Naive thymus-derived CD8-positive, alpha-beta T cell (primary cell): Measurements from ENCODE around the gene ANXA6. TPM values are rescaled to one million over a fixed set of nuclear protein-coding genes. Genes with fewer than 3 reads are reported as not detected.

Experiments used
- ATAC-seq, 2 donors: fragments of 150-1000 bp; cut with Tn5 transposase in 1 of 2; sonication (Bioruptor Pico), chemical (Tn5 transposase) in 1 of 2; 1 replicate in 1 of 2; 2 replicates in 1 of 2; pipeline ENCODE4 v1.10.0; 2021; ENCODE audit warnings: mild to moderate bottlenecking in 2 of 2, moderate library complexity in 2 of 2
- POLR2A ChIA-PET: fragments of 350-600 bp; sonication (Branson Sonifier 250); formaldehyde crosslinking; loops from one replicate; lab custom pipeline; 2021; ENCODE audit warnings: antibody characterized with exemption; lab: Charles Lee
- DNase-seq, 10 donors: peaks; one replicate each; pipeline versions ENCODE4 v3.0.0 to v3.0.0-alpha.2; 2020 to 2022
- H3K27ac Mint-ChIP-seq, 10 donors: one replicate each; pipeline ENCODE4 v1.8.0; 2020 to 2022; ENCODE audit warnings: mild to moderate bottlenecking in 10 of 10, mixed read lengths in 10 of 10, moderate library complexity in 4 of 10, inconsistent platforms in 1 of 10
- H3K27me3 Mint-ChIP-seq, 5 donors: one replicate each; pipeline ENCODE4 v1.8.0; 2021 to 2022; ENCODE audit warnings: mixed read lengths in 5 of 5
- H3K36me3 Mint-ChIP-seq, 3 donors: one replicate each; pipeline ENCODE4 v1.8.0; 2020 to 2022; ENCODE audit warnings: mixed read lengths in 3 of 3, mild to moderate bottlenecking in 2 of 3, inconsistent platforms in 1 of 3
- H3K4me1 Mint-ChIP-seq, 4 donors: one replicate each; pipeline ENCODE4 v1.8.0; 2021 to 2022; ENCODE audit warnings: mixed read lengths in 4 of 4
- H3K4me3 Mint-ChIP-seq, 10 donors: one replicate each; pipeline ENCODE4 v1.8.0; 2020 to 2022; ENCODE audit warnings: mild to moderate bottlenecking in 10 of 10, mixed read lengths in 10 of 10, moderate library complexity in 6 of 10, inconsistent platforms in 1 of 10
- H3K9me3 Mint-ChIP-seq, 9 donors: one replicate each; pipeline ENCODE4 v1.8.0; 2020 to 2022; ENCODE audit warnings: mixed read lengths in 9 of 9, mild to moderate bottlenecking in 3 of 9, inconsistent platforms in 1 of 9, moderate library complexity in 1 of 9
- polyA plus RNA-seq, 3 donors: library from polyadenylated mRNA; unstranded; fragments of 300-500 nt; fragmentation: Illumina TruSeq; gene quantifications; one replicate each; pipeline ENCODE4 v1.2.3, GENCODE V29; 2021
- total RNA-seq, 8 experiments: library from RNA in 2 of 8; stranded (reverse) in 2 of 8; gene quantifications; one replicate each; pipeline ENCODE4 v1.2.3 and lab custom pipeline; 2021 to 2026

ANXA6 gene
- total and polyA plus RNA-seq, 5 experiments from 2014 or later, result 242 to 359 (median 318) TPM

- Mint-ChIP-seq H3K27me3 (no peaks in the 10 kb centered on the region), H3K36me3 (peaks cover 0 to 95% (median 35%) of the 10 kb centered on the region in 3 donors), H3K4me3 (no peak overlapping the region), H3K9me3 (no peaks in the 10 kb centered on the region), H3K27ac (peak overlapping the region in 6 of 10 donors; percentile 1 to 78 (median 51)), H3K4me1 (peaks cover 0 to 6% (median 3%) of the 10 kb centered on the region in 4 donors)
- DNase-seq (no peak), ATAC-seq (no peak)
- POLR2A ChIA-PET, result interaction anchor here (3.3 kb wide), 1 partner anchor 27 kb away, joined by 12 read pairs; the partner anchor contains the start of gene TNIP1
These were observed 49.6 kb downstream of the ANXA6 start for GRCh38 chr5:151107738-151108520.

DNA sequence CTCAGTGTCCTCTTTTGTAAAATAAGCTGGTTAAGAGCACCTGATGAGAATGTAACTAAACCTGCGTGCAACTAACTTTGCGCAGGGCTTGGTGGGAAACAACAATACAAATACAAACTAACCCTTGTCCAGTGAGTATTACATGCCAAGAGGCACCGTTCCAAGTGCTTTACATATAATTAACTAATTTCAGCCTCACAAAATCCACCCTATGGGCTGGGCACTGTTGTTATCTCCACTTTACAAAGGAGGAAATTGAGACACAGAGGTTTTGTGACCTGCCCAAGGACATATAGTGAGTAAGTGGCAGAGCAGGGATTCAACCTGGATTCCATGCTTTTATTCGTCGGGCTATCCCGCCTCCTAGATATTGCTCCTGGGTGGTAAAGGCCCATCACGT lies 50.5 kb downstream of the ANXA6 start:
- Mint-ChIP-seq H3K4me1 (peaks cover 0 to 6% (median 3%) of the 10 kb centered on the region in 4 donors), H3K9me3 (no peaks in the 10 kb centered on the region), H3K27me3 (no peaks in the 10 kb centered on the region), H3K27ac (peak overlapping the region in 7 of 10 donors; percentile 2 to 63 (median 41)), H3K36me3 (peaks cover 0 to 96% (median 38%) of the 10 kb centered on the region in 3 donors), H3K4me3 (no peak overlapping the region)
- POLR2A ChIA-PET, result no interaction called here
- DNase-seq (no peak), ATAC-seq (no peak)

DNA sequence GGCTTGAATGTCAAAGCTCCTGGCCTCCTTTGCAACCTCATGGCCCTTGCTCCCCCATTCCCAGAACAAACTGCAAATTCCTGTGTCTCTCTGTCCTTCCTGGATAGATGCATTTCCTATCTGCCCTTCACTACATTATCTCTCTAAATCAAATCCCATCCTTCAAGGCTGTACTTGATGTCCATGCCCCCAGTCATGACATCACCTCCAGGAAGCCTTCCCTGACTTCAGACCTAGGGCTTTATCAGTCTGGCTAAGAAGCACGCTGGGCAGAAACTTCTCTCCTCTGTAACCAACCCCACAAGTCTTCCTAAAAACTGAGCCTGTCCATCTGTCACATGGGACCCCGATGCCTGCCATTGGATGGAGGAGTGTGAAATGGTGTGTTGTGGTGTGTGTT lies 51.1 kb downstream of the ANXA6 start:
- Mint-ChIP-seq H3K4me3 (no peak overlapping the region), H3K4me1 (peaks cover 0 to 8% (median 3%) of the 10 kb centered on the region in 4 donors), H3K27me3 (no peaks in the 10 kb centered on the region), H3K36me3 (peaks cover 0 to 96% (median 43%) of the 10 kb centered on the region in 3 donors), H3K27ac (peak overlapping the region in 9 of 10 donors; percentile 12 to 81 (median 63)), H3K9me3 (no peaks in the 10 kb centered on the region)
- DNase-seq (no peak), ATAC-seq (no peak)
- POLR2A ChIA-PET, result no interaction called here

GRCh38 chr5:151106043-151106442 lies 51.5 kb downstream of the ANXA6 start:
- no peaks in the 10 kb centered on the region for H3K27me3 Mint-ChIP-seq
- DNase-seq (no peak), ATAC-seq (no peak)
- H3K4me1 Mint-ChIP-seq, result peaks cover 0 to 9% (median 3%) of the 10 kb centered on the region in 4 donors
- H3K4me3 Mint-ChIP-seq, result no peak overlapping the region
- peak overlapping the region in 9 of 10 donors; percentile 12 to 81 (median 60) for H3K27ac Mint-ChIP-seq
- H3K36me3 Mint-ChIP-seq, result peaks cover 0 to 96% (median 45%) of the 10 kb centered on the region in 3 donors
- POLR2A ChIA-PET, result no interaction called here
- H3K9me3 Mint-ChIP-seq, result no peaks in the 10 kb centered on the region

DNA sequence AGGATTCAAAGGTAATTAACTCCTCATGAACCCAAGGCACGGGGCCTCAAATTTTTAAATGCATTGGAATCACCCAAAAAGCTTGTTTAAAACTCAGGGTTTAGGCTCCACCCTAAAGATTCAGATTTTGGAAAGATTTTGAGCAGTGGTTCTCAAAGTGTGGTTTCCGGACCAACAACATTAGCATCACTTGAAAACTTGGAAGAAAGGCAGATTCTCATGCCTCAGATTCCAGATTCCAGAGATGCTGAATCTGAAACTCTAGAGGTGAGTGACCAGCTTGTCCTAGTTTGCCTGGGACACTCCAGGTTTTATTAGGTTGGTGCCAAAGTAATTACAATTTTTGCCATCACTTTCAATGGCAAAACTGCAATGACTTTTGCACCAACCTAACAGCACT lies 52.0 kb downstream of the ANXA6 start:
- Mint-ChIP-seq H3K4me1 (peaks cover 2 to 12% (median 4%) of the 10 kb centered on the region in 4 donors), H3K36me3 (peaks cover 0 to 96% (median 45%) of the 10 kb centered on the region in 3 donors), H3K27ac (peak overlapping the region in 3 of 10 donors; percentile 24 to 52 (median 49)), H3K9me3 (no peaks in the 10 kb centered on the region), H3K4me3 (no peak overlapping the region), H3K27me3 (no peaks in the 10 kb centered on the region)
- POLR2A ChIA-PET, result interaction anchor here (0.7 kb wide), 1 partner anchor 9 kb away, joined by 3 read pairs; no protein-coding TSS in a partner anchor
- ATAC-seq (no peak), DNase-seq (no peak)

DNA sequence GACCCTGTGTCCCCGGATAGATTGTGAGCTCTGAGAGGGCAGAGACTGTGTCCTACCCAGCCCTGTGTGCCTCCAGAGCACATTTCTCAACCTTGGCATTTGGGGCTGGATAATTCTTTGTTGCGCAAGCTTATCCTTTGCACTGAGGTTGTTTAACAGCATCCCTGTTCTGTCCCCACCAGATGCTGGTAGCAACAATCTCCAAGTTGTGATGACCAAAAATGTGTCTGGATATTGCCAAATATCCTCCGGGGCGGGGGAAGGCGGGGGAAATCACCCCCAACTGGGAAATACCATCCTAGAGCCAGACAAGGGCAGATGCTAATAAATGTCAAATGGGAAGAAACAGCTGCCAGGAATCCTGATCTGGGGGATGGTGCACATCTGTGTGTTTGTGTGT lies 52.8 kb downstream of the ANXA6 start:
- DNase-seq (no peak), ATAC-seq (no peak)
- Mint-ChIP-seq H3K9me3 (no peaks in the 10 kb centered on the region), H3K36me3 (peaks cover 0 to 96% (median 48%) of the 10 kb centered on the region in 3 donors), H3K27ac (peak overlapping the region in 8 of 10 donors; percentile 24 to 80 (median 42)), H3K27me3 (no peaks in the 10 kb centered on the region), H3K4me1 (peaks cover 4 to 18% (median 11%) of the 10 kb centered on the region in 4 donors), H3K4me3 (no peak overlapping the region)
- POLR2A ChIA-PET, result interaction anchor here (0.7 kb wide), 1 partner anchor 8 kb away, joined by 3 read pairs; no protein-coding TSS in a partner anchor

GRCh38 chr5:151101746-151102145 lies 55.8 kb downstream of the ANXA6 start:
- POLR2A ChIA-PET, result interaction anchor here (0.9 to 1.2 kb wide), 2 partner anchors 19 to 50 kb away, joined by 3 to 4 read pairs; no protein-coding TSS in a partner anchor
- Mint-ChIP-seq H3K27me3 (no peaks in the 10 kb centered on the region), H3K36me3 (peaks cover 0 to 73% (median 30%) of the 10 kb centered on the region in 3 donors), H3K9me3 (no peaks in the 10 kb centered on the region), H3K4me1 (peaks cover 16 to 42% (median 41%) of the 10 kb centered on the region in 4 donors), H3K4me3 (no peak overlapping the region), H3K27ac (peak overlapping the region in 8 of 10 donors; percentile 41 to 84 (median 76))
- DNase-seq, result no peak
- no peak for ATAC-seq

DNA sequence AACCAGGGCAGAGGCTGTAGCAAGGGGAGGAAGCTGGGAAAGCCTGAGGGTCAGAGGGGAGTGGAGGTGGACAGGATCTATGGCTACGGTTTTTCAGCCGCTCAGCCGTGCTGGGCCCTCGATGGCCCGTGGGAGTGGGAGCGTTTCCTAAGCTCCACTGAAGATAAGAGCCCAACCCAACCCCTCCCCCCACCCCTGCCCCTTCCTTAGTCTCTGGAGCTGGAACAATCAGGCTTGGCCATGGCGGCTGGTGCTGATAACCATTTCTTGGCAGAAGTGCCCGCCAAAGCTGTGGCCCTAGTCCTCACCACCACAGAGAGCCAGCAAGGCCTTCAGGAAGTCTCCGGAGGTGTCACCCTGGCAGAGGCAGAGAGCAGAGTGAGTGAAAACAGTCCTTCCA lies 56.4 kb downstream of the ANXA6 start:
- POLR2A ChIA-PET, result interaction anchor here (0.9 to 1.2 kb wide), 3 partner anchors 19 to 50 kb away, joined by 3 to 4 read pairs (median 3); no protein-coding TSS in a partner anchor
- ATAC-seq (no peak), DNase-seq (no peak)
- Mint-ChIP-seq H3K27me3 (no peaks in the 10 kb centered on the region), H3K4me3 (no peak overlapping the region), H3K4me1 (peaks cover 18 to 45% (median 43%) of the 10 kb centered on the region in 4 donors), H3K36me3 (peaks cover 0 to 67% (median 26%) of the 10 kb centered on the region in 3 donors), H3K9me3 (no peaks in the 10 kb centered on the region), H3K27ac (peak overlapping the region in 9 of 10 donors; percentile 33 to 92 (median 75))

- POLR2A ChIA-PET, result interaction anchor here (1.0 kb wide), 1 partner anchor 39 kb away, joined by 3 read pairs; no protein-coding TSS in a partner anchor
- peaks cover 0 to 64% (median 26%) of the 10 kb centered on the region in 3 donors for H3K36me3 Mint-ChIP-seq
These were observed 56.9 kb downstream of the ANXA6 start for GRCh38 chr5:151100681-151101080.

DNA sequence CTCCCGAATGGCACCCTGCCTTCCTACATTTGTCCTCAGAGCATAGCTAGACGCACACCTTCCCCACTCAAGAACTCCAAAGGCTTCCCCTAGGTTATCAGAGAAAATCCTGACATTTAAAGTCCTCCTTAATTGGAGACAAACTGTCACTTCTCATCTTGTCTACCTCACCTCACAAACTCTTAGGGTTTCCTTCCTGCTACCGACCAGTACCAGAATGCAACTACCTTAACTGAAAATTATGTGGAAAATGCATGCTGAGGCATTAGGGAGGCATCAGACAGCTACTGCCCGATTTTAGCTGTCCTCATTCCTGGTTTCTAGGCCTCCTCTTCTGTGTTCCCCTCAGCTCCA lies 58.8 kb downstream of the ANXA6 start:
- POLR2A ChIA-PET, result interaction anchor here (1.2 to 3.1 kb wide), 3 partner anchors 15 to 27 kb away, joined by 4 to 16 read pairs (median 4); partner anchors contain the start of gene TNIP1
- H3K9me3 Mint-ChIP-seq, result no peaks in the 10 kb centered on the region
- peaks cover 0 to 46% (median 18%) of the 10 kb centered on the region in 3 donors for H3K36me3 Mint-ChIP-seq
- no peak for ATAC-seq
- H3K4me1 Mint-ChIP-seq, result peaks cover 29 to 68% (median 67%) of the 10 kb centered on the region in 4 donors
- DNase-seq, result no peak
- H3K4me3 Mint-ChIP-seq, result peak overlapping the region in 8 of 10 donors; percentile 26 to 71 (median 42)
- no peaks in the 10 kb centered on the region for H3K27me3 Mint-ChIP-seq
- peak overlapping the region; percentile 64 to 93 (median 90) for H3K27ac Mint-ChIP-seq

More at GRCh38 chr5:151100681-151101080, 56.9 kb downstream of the ANXA6 start:
- no peak for DNase-seq
- peak overlapping the region in 9 of 10 donors; percentile 18 to 92 (median 70) for H3K27ac Mint-ChIP-seq
- H3K4me3 Mint-ChIP-seq, result no peak overlapping the region
- H3K9me3 Mint-ChIP-seq, result no peaks in the 10 kb centered on the region
- no peak for ATAC-seq
- H3K27me3 Mint-ChIP-seq, result no peaks in the 10 kb centered on the region
- peaks cover 20 to 50% (median 47%) of the 10 kb centered on the region in 4 donors for H3K4me1 Mint-ChIP-seq

DNA sequence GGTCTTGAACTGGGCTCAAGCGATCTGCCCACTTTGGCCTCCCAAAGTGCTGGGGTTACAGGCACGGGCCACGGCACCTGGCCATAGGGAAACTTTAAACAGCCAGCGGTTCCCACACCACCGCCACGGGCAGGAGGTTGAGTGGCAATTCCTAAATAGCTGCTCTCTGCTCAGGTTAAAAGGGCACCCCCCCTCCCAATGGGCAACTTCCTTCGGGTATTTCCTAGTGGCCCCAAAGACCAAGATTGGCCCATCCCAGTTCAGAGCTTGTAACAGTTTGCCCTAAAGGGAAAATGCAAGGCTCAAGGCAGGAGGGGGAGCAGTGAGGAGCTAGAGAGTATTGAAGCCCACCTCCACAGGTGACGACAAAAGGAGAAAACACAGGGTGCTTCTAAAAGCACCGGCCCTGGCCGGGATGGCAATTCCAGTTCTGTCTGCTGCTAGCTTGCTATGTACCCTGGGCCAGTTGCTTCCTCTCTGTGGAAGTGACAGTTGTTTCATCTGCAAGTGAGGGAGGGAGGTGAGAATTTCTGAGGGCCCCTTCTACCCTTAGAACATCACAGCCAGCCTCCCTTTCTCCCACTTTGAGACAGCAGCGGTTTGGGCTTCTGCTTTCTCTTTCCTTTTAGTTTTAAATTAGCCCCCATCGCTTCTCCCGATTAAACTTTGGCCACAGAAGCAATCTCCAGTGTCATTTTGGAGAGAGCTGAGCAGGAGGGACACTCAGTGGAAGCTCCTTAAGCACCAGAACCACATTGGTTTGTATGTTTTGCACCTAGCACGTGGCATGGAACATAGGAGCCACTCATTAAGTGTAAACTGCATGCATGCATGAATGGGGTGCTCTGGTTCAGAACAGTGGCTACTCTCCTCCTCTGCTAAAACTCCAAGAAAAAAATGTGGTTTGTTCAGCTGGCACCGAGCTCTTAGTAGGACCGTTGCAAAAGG lies 59.5 kb downstream of the ANXA6 start:
- ATAC-seq, result peak; percentile 32 to 62
- Mint-ChIP-seq H3K36me3 (peaks cover 0 to 40% (median 15%) of the 10 kb centered on the region in 3 donors), H3K4me3 (peak overlapping the region in 9 of 10 donors; percentile 24 to 71 (median 44)), H3K27me3 (no peaks in the 10 kb centered on the region), H3K27ac (peak overlapping the region; percentile 64 to 93 (median 90)), H3K4me1 (peaks cover 33 to 75% (median 73%) of the 10 kb centered on the region in 4 donors), H3K9me3 (no peaks in the 10 kb centered on the region)
- POLR2A ChIA-PET, result interaction anchor here (0.6 to 3.1 kb wide), 6 partner anchors 15 to 46 kb away, joined by 3 to 16 read pairs (median 4); partner anchors contain the start of gene TNIP1
- DNase-seq, result peak in 1 of 10 donors; percentile 43
